IMR-90 (cell line): ENCODE results near the gene PSMC4. TPM values are rescaled to one million over a fixed set of nuclear protein-coding genes. Genes with fewer than 3 reads are reported as not detected.

Experiments used
- ATAC-seq: fragments of 200-7000 bp; cut with Tn5 transposase; 2 replicates; pipeline ENCODE4 v1.9.1; 2020; ENCODE audit warnings: low read depth, mild to moderate bottlenecking, moderate library complexity
- BruUV-seq: library from RNA; stranded (reverse); fragments of 400-500 nt; replicated peaks from 2 replicates; lab custom pipeline; 2021; lab: Mats Ljungman, UMichigan
- CTCF ChIA-PET: fragments of 300-600 bp; formaldehyde crosslinking; extraction: SDS; loops from one replicate; lab custom pipeline; 2021; ENCODE audit warnings: antibody characterized with exemption; lab: Yijun Ruan, JAX
- POLR2A ChIA-PET: fragments of 300-600 bp; sonication (Branson Sonifier 250); formaldehyde crosslinking; loops from one replicate; lab custom pipeline; 2022; ENCODE audit warnings: antibody characterized with exemption; ENCODE audit not compliant: unreplicated experiment; lab: Charles Lee
- DNase-seq: peaks from one replicate; pipeline ENCODE4 v3.0.0; 2013
- H2AFZ ChIP-seq: replicated peaks from 2 replicates; pipeline ENCODE3; 2013; ENCODE audit warnings: low read length, mild to moderate bottlenecking; ENCODE audit not compliant: poor library complexity
- H2AK5ac ChIP-seq: 2 replicates; pipeline ENCODE4 v1.6.1; 2013; ENCODE audit warnings: low read depth, low read length, inconsistent platforms
- H2AK9ac ChIP-seq: replicated peaks from 2 replicates; pipeline ENCODE3; 2013; ENCODE audit warnings: mild to moderate bottlenecking, low read depth, low read length, moderate library complexity; ENCODE audit not compliant: poor library complexity
- H2BK120ac ChIP-seq: 2 replicates; pipeline ENCODE4 v1.6.1; 2013; ENCODE audit warnings: low read depth, low read length, inconsistent platforms
- H2BK15ac ChIP-seq: 3 replicates; pipeline ENCODE4 v1.6.1; 2013; ENCODE audit warnings: low read depth, low read length, inconsistent platforms
- H2BK20ac ChIP-seq: 2 replicates; pipeline ENCODE4 v1.6.1; 2013; ENCODE audit warnings: low read depth, mild to moderate bottlenecking, inconsistent platforms, low read length, moderate library complexity
- H2BK5ac ChIP-seq: 2 replicates; pipeline ENCODE4 v1.6.1; 2013; ENCODE audit warnings: mild to moderate bottlenecking, low read depth, low read length, inconsistent platforms; ENCODE audit not compliant: poor library complexity, severe bottlenecking
- H3K14ac ChIP-seq: replicated peaks from 2 replicates; pipeline ENCODE4 v1.6.1; 2013; ENCODE audit warnings: low read depth, low read length, inconsistent platforms
- H3K18ac ChIP-seq: 2 replicates; pipeline ENCODE4 v1.6.1; 2013; ENCODE audit warnings: low read depth, low read length, control low read depth
- H3K23ac ChIP-seq: 2 replicates; pipeline ENCODE4 v1.6.1; 2013; ENCODE audit warnings: low read depth, low read length, inconsistent platforms
- H3K27ac ChIP-seq: 2 replicates; pipeline ENCODE4 v1.5.1; 2013; ENCODE audit warnings: mild to moderate bottlenecking, control low read depth, low read length; ENCODE audit not compliant: insufficient read depth
- H3K27me3 ChIP-seq: 2 replicates; pipeline ENCODE4 v1.6.1; 2013; ENCODE audit warnings: low read length; ENCODE audit not compliant: control insufficient read depth, insufficient read depth
- H3K36me3 ChIP-seq: 2 replicates; pipeline ENCODE4 v1.6.1; 2013; ENCODE audit warnings: low read length, mixed read lengths; ENCODE audit not compliant: control insufficient read depth, insufficient read depth
- H3K4ac ChIP-seq: 2 replicates; pipeline ENCODE4 v1.6.1; 2013; ENCODE audit warnings: low read depth, low read length, inconsistent platforms
- H3K4me1 ChIP-seq: 2 replicates; pipeline ENCODE4 v1.6.1; 2013; ENCODE audit warnings: low read length, mixed read lengths; ENCODE audit not compliant: control insufficient read depth, insufficient read depth
- H3K4me2 ChIP-seq: 2 replicates; pipeline ENCODE4 v1.6.1; 2013; ENCODE audit warnings: low read depth, mild to moderate bottlenecking, control low read depth, low read length, moderate library complexity
- H3K4me3 ChIP-seq: 2 replicates; pipeline ENCODE4 v1.5.1; 2013; ENCODE audit warnings: low read depth, mild to moderate bottlenecking, control low read depth, low read length, moderate library complexity; ENCODE audit not compliant: insufficient read depth
- H3K56ac ChIP-seq: 2 replicates; pipeline ENCODE4 v1.6.1; 2013; ENCODE audit warnings: low read length, inconsistent platforms; ENCODE audit not compliant: insufficient read depth; ENCODE audit errors: extremely low read depth
- H3K79me1 ChIP-seq, 2 experiments: 2 replicates each; pipeline ENCODE4 v1.6.1; 2013; ENCODE audit warnings: low read length in 2 of 2, inconsistent platforms in 1 of 2, low read depth in 1 of 2
- H3K9ac ChIP-seq: 2 replicates; pipeline ENCODE4 v1.6.1; 2013; ENCODE audit warnings: low read depth, low read length, control low read depth
- H3K9me1 ChIP-seq: 2 replicates; pipeline ENCODE4 v1.6.1; 2013; ENCODE audit warnings: low read length, inconsistent platforms; ENCODE audit not compliant: insufficient read depth
- H3K9me3 ChIP-seq: 2 replicates; pipeline ENCODE4 v1.6.1; 2013; ENCODE audit warnings: low read length; ENCODE audit not compliant: control insufficient read depth, insufficient read depth
- H4K20me1 ChIP-seq: 2 replicates; pipeline ENCODE4 v1.6.1; 2013; ENCODE audit warnings: low read length, inconsistent platforms; ENCODE audit not compliant: insufficient read depth
- H4K5ac ChIP-seq: 2 replicates; pipeline ENCODE4 v1.6.1; 2013; ENCODE audit warnings: mild to moderate bottlenecking, low read depth, low read length, control low read depth
- H4K8ac ChIP-seq, 2 experiments: 2 replicates each; pipeline ENCODE4 v1.6.1; 2013; ENCODE audit warnings: low read depth in 2 of 2, low read length in 2 of 2, control low read depth in 1 of 2, inconsistent platforms in 1 of 2
- H4K91ac ChIP-seq: 2 replicates; pipeline ENCODE4 v1.6.1; 2013; ENCODE audit warnings: low read depth, low read length, inconsistent platforms; ENCODE audit not compliant: insufficient read depth
- CEBPB ChIP-seq: IDR thresholded peaks from 2 replicates; pipeline ENCODE4 v1.6.1; 2012; ENCODE audit warnings: low read depth, low read length, improper control_type of control experiment
- MAFK ChIP-seq: IDR thresholded peaks from 2 replicates; pipeline ENCODE4 v1.6.1; 2012; ENCODE audit warnings: low read depth, low read length, improper control_type of control experiment
- MXI1 ChIP-seq: IDR thresholded peaks from 2 replicates; pipeline ENCODE4 v1.6.1; 2012; ENCODE audit warnings: low read depth, mild to moderate bottlenecking, low read length, moderate library complexity, borderline replicate concordance
- RAD21 ChIP-seq: IDR thresholded peaks from 2 replicates; pipeline ENCODE4 v1.6.1; 2012; ENCODE audit warnings: low read length, improper control_type of control experiment
- RCOR1 ChIP-seq: IDR thresholded peaks from 2 replicates; pipeline ENCODE4 v1.6.1; 2012; ENCODE audit warnings: mild to moderate bottlenecking, low read length, improper control_type of control experiment; ENCODE audit not compliant: insufficient replicate concordance
- SMC3 ChIP-seq: fragments of 150-350 bp; IDR thresholded peaks from 2 replicates; pipeline ENCODE4 v1.6.1; 2016; ENCODE audit warnings: low read depth, mild to moderate bottlenecking, antibody characterized with exemption, low read length, moderate library complexity
- USF2 ChIP-seq: fragments of 150-350 bp; IDR thresholded peaks from 2 replicates; pipeline ENCODE4 v1.6.1; 2017; ENCODE audit warnings: mild to moderate bottlenecking, antibody characterized with exemption, low read length, low read depth
- WGBS, 2 experiments: methylation state at CpG; one replicate each; pipeline versions ENCODE4 v1.1.5 to v1.1.7; 2013; ENCODE audit warnings: missing lambda C conversion rate in 2 of 2; ENCODE audit not compliant: insufficient read length in 1 of 2; ENCODE audit errors: extremely low coverage in 2 of 2; 5-methylcytosine and 5-hydroxymethylcytosine counted together
- dilution Hi-C: fragments of 300-500 bp; cut with HindIII; formaldehyde crosslinking; loops from one replicate; pipeline ENCODE4 v1.14.3; 2018; ENCODE audit warnings: low sequenced_read_pairs; ENCODE audit not compliant: unreplicated experiment
- in situ Hi-C: fragments of 300-500 bp; cut with MboI; formaldehyde crosslinking; loops from 3 replicates; pipeline ENCODE4 v1.14.3; 2019; ENCODE audit warnings: low sequenced_read_pairs, inconsistent platforms, mixed read lengths
- intact Hi-C: fragments of 100-400 bp; cut with micrococcal nuclease; formaldehyde crosslinking; loops from 2 replicates; pipeline ENCODE4 v1.10.0; 2022
- polyA plus RNA-seq, 3 experiments: library from polyadenylated mRNA; depleted of rRNA; stranded (reverse); fragments of >200 nt; gene quantifications; 2 replicates each; pipeline ENCODE4 v1.2.3, GENCODE V29; 2012; ENCODE audit warnings: low replicate concordance in 1 of 3
- total RNA-seq: library from RNA; depleted of rRNA; stranded (reverse); fragments of >200 nt; gene quantifications from 2 replicates; pipeline ENCODE4 v1.2.3, GENCODE V29; 2012

The PSMC4 gene
- total and polyA plus RNA-seq, 2 of the 4 experiments (the other 2 are of a cell fraction) = 148 to 216 TPM

GRCh38 chr19:39941151-39941550 is 29.8 kb upstream of the PSMC4 start:
- dilution Hi-C loops = no loop called here
- POLR2A ChIA-PET = no interaction called here
- no CpG with 5 or more reads among the region's 6 CpGs for WGBS, 2 experiments

More at GRCh38 chr19:39941151-39941550, 29.8 kb upstream of the PSMC4 start:
- Histone ChIP-seq H4K20me1 (no peaks in the 10 kb centered on the region), H2AK5ac (no peak overlapping the region), H4K91ac (no peak overlapping the region), H4K8ac (no peak overlapping the region), H3K27me3 (no peaks in the 10 kb centered on the region), H3K4me2 (no peak overlapping the region), H3K4me3 (no peak overlapping the region), H3K4me1 (no peaks in the 10 kb centered on the region), H2BK5ac (no peak overlapping the region), H4K5ac (no peak overlapping the region), H3K4ac (no peak overlapping the region), H3K14ac (no peak overlapping the region), H3K9ac (no peak overlapping the region), H2AFZ (no peak overlapping the region), H3K36me3 (no peaks in the 10 kb centered on the region), H3K9me3 (no peaks in the 10 kb centered on the region), H2BK120ac (no peak overlapping the region), H3K27ac (no peak overlapping the region), H3K56ac (no peak overlapping the region), H2AK9ac (no peak overlapping the region), H3K9me1 (no peaks in the 10 kb centered on the region), H2BK20ac (no peak overlapping the region), H3K23ac (no peak overlapping the region), H3K79me1 (no peaks in the 10 kb centered on the region), H2BK15ac (no peak overlapping the region), H3K18ac (no peak overlapping the region)
- no peak for TF ChIP-seq RAD21
- TF ChIP-seq RCOR1 = no peak
- no peak for TF ChIP-seq USF2
- no peak for TF ChIP-seq SMC3
- no peak for TF ChIP-seq CEBPB
- no peak for TF ChIP-seq MAFK
- no peak for TF ChIP-seq MXI1
- CTCF ChIA-PET = no interaction called here
- intact Hi-C loops = no loop called here
- in situ Hi-C loops = no loop called here
- no TSS peak for BruUV-seq
- ATAC-seq = no peak
- no peak for DNase-seq
